NK-92 treated with Interleukin-12 subunit alpha and Interleukin-12 subunit beta, amount 100 ng/mL, for 24 hours (cell line): ENCODE data around the gene HOXA3.
A peak's percentile ranks its signal among the peaks of the same experiment; 100 is the strongest.

Experiments used
- DNase-seq: peaks from one replicate; lab custom pipeline; 2025; lab: John Stamatoyannopoulos, UW

The HOXA3 gene

DNA sequence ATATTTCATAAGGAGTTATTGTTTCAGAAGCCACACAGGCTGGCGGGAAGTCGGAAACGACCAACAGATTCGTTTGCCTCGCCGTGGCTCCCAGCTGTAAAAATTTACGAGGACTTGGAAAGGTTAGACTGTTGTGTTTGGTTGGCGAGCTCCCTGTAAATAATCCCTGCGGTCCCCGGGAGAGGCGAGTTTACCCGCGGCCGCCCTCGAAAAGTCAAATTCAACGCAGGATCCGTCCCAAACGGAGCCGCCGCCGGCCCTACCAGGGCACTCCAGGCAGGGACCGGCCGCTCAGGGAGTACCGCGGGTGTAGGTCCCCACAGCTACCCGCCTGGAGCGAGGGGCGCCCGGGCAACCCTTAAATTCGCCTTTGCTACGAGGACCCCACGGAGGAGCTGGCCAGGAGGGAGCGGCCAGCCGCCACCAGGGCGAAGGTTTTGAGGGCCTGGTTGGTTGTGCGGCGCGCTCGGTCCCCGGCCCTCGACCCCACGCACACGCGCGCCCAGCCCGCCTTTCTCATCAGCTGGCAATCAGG lies 13.7 kb upstream of the HOXA3 start:
- DNase-seq: no peak

DNA sequence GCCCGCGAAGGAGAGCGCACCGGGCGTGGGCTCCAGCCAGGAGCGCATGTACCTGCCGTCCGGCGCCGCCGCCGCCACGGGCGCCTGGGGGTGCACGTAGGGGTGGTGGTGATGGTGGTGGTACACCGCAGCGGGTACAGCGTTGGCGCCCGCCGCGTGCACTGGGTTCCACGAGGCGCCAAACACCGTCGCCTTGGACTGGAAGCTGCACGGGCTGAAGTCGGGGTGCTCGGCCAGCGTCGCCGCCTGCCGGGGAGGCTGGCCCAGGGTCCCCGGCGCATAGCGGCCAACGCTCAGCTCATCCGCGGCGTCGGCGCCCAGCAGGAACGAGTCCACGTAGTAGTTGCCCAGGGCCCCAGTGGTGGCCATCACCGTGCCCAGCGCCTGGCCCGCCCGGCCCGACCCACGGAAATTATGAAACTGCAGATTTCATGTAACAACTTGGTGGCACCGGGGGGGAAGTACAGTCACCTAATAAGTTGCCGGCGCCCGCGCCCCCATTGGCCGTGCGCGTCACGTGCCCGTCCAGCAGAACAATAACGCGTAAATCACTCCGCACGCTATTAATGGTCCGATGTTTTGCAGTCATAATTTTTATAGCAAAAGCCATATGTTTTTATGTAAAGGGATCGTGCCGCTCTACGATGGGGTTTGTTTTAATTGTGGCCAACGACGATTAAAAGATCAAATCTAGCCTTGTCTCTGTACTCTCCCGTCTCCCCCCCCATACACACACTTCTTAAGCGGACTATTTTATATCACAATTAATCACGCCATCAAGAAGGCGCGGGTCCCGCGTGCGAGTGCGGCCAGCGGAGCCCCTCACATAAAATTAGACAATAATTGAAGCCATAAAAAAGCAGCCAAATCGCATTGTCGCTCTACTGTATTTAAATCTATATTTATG lies 13.0 kb upstream of the HOXA3 start, which contains the start of gene HOXA9:
TSS of gene HOXA9 (minus strand) at position 449 of the 907 bp plus-strand sequence. CDS start at position 369, 80 bp downstream.
- DNase-seq: peak; percentile 79

DNA sequence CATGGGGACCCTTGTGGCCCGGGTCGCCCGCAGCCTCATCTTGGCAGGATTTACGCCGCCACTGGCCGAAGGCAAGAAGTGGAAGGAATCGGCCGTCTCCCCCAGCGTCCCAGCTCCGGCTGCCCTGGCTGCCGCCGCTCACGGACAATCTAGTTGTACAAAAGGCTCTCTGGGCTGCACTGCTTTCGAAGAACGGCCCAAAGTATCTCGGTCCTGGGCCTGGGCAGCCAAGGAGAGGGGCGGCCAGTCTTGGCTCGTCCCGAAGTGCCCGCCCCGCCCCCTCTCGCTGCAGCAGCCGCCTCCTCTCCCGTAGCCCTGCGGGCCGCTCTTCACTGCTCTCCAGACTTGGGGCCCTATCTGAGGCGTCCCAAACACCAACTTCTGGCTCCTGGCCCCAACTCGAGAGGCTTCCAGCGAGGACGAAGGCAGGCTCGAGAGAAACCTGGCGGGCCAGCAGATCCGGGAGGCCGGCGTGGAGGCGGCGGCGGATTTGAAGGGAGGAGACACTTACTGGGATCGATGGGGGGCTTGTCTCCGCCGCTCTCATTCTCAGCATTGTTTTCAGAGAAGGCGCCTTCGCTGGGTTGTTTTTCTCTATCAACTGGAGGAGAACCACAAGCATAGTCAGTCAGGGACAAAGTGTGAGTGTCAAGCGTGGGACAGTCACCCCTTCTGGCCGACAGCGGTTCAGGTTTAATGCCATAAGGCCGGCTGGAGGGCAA lies 12.1 kb upstream of the HOXA3 start:
- DNase-seq: peak; percentile 21

DNA sequence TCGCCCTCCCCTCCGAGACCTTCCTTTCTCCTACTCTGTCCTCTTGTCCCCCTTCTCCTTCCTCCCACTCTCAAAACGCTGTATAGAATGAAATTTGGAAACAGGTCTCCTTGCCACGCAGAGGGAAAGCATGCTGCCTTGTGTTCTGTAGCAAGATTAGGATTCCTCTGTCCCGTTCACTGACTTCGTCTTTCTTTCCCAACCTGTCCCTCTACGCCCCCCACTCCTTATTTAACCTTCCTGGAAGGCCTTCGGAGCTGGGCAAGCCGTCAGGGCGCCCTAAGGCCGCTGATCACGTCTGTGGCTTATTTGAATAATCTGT lies 11.6 kb upstream of the HOXA3 start:
- no peak for DNase-seq

DNA sequence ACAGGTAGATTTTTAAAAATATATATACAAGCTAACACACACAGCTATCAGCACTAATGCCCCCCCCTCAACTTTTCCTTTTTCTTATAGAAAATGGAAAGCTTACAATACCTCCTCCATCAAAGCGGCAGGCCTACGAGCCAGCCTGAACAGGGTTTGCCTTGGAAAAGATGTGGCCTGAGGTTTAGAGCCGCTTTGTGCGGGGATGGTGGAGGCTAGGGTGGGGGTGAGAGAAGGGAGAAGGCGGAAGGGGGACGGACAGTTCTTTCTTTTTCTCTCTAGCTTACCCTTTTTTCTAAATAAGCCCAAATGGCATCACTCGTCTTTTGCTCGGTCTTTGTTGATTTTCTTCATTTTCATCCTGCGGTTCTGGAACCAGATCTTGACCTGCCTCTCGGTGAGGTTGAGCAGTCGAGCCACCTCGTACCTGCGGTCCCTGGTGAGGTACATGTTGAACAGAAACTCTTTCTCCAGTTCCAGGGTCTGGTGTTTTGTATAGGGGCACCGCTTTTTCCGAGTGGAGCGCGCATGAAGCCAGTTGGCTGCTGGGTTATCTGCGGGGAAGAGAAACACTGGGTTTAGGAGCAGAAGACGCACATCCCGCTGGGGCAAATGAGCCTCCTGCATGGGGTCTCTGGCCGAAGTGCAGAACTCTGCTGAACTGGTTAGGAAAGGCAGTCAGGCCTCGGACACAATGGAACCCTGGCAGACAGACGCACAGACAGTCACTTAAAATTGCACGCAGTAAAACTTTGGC lies 11.1 kb upstream of the HOXA3 start:
- DNase-seq: no peak

DNA sequence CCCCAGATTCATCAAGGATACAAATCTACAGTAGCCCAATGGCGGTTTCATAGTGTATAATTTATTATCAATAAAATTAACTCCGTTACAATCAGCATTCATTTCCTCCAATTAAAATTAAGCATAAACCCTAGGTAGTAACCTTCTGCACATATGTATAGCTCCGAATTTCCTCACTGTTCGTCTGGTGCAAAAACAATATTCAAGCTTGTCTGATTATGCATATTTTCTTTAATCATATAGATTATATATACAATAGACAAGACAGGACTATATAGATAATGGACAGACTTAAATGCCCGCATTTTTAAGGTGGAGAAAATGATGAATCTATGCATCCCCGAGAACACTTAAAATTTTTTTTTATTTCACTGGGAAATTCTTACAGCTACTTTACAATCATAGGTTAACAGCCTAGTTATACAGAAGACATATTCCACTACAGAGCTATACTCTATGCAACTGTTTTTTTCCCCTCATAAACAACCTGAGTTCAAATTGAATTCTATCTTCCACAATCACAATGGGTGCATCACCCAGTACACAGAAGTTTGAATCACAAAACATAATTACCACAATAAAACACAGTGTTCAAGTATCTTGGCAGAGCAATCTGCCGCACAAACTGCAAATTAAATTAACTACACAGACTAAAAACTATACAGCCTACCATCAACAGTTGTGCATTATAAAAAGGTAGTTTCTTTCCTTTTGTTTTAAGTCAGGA lies 10.3 kb upstream of the HOXA3 start:
- no peak for DNase-seq

DNA sequence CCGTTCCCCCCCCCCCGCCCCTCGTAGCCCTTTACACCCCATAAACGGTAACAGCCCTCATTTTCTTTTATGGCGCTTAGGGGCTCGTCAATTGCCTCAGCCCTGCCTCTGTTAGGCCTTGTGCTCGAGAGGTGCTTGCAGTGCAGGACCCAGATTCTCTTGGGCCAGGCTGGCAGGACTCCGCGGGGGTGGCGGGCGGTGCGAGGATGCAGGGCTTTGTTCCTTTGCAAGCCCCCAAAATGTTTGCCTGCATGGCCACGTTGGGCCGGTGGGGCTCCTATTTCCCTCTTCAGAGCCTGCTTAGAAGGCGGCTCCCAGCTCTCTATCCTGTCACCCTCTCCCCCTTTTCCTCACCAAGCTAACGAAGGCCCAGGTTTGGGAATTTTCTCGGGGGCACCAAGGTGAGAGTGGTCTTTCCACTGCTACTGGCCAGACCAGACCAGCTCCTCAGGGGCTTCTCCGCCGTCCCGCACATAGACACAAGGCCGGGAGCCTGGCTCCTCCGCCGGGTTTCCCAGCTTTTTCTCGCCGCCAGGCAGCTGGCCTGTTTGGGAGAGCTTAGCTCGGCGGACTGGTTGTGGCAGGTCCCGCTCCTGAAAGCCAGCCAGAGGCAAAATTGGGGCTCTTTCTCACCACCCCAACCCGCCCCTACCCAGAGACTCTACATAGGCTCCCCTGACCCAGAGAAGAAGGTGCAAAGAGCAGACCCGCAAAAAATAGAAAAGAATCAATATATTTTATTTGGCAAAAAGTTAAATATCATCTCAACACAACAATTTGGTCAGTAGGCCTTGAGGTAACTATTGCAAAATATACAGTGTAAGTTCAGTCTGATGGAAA lies 9.6 kb upstream of the HOXA3 start:
- no peak for DNase-seq

DNA sequence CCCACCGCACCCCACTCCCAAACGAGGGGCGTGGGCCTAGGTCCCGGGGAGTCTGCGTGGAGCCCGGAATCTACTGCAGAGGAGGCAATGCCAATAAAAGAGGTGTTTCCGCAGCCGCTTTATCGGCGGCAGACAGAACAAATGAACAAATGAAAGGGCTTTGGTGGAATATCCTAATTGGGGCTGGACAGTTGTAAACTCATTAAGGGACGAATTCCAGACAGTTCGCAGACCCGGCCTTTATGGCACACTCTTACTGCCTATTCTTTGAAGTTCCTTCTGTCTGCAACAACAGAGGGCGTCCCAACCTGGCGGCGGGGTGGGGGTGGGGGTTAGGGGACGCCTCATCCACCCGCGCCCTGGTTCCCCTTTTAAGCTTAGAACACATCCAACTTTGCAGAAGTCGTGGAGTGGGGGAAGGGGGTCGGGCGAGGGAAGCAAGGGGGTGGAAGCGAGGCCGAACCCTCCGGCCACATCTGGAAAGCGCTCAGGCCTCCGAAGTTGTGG lies 8.9 kb upstream of the HOXA3 start:
- no peak for DNase-seq

DNA sequence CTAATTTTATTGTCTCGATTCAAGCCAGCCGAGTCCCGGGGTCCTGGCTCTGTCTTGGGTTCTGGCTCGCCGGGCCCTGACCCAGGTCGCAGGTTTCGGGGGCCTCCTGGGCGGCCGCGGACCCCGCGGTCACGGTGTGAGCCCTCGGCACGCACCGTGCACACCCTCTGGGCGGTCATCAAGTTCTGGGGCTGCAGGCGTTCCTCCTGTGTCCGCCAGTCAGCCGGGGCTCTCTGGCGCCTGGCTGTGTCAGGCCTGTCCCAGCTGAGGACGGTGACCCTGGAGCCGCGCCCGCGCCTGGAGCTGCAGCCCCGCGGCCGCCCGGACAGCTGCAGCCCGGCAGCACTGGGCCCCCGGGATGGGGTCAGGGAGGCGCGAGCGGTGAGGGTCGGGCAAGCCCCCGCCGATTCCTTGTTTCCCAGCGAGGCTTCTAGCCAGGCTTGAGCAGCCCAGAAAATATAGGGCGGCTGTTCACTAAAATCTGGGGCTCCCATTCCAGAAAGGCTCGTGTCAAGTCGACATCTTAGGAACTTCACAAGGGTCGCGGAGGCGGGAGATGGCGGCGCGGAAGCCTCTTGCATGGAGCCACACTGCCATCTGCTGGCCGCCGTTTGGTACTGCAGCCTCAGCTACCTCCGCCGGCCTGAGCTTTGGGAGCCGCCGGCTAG lies 8.3 kb upstream of the HOXA3 start:
- peak; percentile 73 for DNase-seq

DNA sequence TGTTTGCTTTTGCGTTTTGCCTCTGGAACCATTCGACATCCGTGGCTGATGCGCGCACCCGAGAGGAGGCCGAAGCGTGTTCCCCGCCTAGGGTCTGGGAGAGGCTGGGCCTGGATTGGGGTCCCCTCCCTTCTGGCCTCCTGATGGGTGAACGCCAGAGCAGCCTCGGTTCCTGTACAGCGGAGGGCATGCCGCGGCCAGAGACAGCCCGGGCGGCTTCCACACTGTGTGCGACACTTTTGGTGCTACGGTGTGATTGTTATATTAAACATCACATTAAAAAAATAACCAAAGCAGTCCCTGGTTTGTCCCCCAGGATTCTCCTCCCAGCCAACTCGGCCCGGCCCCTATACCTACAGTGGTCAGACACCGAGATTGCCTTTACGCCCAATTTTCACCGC lies 7.8 kb upstream of the HOXA3 start:
- no peak for DNase-seq

DNA sequence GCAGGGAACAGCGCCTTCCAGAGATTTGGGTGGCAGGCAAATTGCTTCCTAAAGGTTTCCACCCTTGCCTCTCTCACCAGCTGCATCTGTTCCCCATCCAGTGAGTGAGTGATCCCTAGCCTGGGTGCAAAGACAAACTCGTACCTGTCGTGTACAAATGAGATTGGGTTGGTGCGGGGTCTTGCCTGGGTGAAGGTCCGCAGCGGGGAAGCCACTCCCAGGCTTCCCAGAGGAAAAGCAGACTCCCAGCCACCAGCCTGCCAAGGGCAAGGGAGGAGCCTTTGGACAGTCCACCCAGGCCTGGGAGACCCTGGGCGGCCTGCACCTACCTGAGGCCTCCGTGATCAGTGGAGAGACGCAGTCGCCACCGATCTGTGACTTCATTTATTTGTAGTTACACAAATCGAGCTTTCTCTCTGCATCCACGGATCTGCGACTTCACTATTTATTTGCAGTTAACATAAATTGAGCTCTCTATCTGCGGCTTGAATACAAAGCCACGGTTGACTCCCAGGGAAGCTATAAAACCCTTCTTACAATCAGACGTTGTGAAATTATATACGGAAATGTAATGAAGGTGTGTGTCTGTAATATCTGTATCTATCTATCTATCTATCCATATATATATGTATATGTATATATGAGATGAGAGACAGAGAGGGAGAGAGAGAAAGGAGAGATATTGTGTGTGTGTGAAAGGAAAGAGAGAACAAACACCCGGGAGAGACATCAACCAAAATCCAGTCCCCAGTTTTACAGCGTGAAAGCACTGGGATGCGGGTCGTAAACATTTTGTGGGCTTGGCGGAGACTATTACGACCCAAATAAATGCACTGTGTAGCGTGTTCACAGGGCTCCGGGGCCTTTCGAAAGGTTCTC lies 7.1 kb upstream of the HOXA3 start:
- DNase-seq: no peak

DNA sequence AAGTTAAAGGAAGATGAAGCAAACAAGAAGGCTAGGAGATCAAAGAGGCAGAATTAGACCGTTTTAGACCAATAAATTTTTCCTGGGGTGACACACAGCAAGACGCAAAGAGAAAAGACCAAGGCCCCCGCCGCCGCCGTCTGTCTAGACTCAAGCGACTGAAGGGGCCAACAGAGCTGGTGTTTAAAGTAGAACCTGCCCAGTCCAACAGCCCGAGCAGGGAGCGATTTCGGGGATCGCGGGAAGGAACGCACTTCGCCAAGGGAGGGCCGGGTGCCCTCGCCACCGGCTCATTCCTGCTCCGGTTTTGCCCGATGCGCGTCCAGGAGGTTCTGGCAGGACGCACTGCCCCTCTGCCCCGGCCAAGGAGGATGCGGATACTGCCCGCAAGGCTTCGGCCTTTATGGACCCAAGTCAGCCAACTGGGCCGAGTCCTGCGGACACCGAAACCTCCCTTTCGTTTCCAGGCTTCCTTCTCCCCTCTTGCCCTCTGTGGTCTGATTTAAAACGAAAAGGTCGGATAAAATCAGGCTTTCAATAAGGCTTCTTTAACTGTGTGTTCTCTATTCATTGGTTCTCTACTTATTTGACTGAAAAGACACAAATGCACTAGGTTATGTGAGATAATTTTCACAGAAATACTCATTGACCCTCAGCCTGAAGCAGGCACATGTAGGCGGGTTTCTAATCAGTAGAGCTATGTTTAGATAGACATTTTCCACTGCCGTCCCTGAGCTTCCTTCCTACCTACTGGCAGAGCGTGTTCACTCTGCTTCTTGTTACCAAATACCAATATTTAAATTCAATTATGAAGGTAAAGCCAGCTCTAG lies 6.3 kb upstream of the HOXA3 start:
- DNase-seq: no peak

DNA sequence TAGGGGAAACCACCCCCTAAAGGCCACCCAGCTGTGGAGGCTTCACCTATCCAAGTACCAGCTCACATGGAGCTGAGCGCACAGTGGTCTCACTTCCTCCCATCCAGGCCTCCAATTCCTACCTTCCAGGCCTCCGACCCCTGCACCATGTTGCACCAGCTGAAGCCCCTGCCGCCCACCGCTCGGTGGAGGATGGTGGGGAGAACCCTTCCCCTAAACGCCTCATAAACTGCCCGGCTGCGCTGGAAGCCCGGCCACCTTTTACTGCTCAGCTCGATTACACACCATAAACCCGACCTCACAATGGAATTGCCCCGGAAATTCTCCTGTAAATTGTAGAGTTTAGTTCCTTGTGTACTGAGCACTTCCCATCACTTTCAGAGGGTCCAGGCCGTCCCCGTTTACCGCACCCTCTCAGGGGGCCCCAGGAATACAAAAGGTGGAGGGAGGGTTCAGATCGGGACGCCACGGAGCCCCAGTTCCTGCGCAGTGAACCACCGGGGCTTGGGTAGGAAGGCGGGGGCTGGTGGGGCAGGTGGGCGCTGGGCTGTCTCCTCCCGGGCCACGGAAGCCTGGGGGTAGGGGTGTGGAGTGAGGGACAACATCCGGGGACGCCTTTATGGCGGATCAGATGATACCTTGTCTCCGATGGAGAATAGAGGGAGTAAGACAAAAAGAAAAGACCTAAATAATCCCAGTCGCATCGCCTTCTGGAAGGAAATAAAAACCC lies 5.5 kb upstream of the HOXA3 start:
- DNase-seq: no peak

DNA sequence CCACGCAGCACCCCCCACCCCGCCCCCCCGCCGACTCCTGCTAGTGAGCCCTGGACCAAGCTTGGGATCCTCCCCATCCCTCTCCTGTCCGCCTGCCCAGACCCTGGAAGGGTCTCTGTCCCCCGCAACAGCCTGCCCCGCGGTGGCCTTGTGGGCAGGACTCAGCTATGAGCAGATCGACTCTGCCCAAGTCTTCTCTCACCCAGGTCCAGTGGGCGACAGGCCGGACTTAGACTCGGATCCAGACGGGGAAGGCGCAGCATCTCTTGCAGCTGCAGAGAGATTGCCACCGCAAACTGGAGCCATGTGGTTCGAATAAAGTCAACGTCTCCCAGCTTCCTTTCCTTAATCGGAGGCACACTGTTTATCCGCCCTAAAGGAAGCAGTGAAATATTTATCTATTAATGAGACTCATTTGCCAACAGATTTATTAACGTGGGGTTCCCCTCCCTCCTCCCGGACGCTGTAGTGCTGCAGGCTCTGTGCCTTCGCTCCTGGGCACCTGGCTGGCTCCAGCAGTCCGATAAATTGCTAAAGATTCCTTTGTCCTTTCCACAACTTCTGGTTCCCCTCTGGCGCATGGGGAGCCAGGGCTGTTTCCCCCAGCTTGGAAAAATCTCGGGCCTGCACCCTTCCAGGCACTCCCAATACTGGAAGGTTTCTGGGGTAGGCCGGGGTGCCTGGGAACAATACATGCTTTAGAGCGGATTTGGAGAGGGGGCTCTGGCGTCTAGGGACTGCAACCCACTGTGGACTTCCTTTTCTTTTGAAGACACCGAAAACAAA lies 4.7 kb upstream of the HOXA3 start:
- no peak for DNase-seq

DNA sequence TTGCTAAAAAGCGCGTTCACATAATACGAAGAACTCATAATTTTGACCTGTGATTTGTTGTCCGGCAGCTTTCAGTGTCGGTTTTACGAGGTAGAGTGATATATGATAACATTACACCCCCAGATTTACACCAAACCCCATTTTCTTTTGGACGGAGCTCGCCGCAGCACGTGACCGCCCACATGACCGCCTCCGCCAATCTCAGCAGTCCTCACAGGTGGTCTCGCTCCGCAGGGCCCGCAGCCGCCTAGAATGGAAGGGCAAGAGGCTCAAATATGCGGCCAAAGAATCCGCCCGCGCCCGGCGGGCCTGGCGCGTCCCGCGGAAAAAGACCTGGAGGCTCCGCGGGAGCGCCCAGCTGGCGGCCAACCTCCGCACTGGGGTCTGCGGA lies 4.1 kb upstream of the HOXA3 start, which contains the start of gene HOXA7:
TSS of gene HOXA7 (minus strand) at position 168 of the 391 bp plus-strand sequence. CDS start at position 38, 130 bp downstream.
- peak; percentile 65 for DNase-seq

DNA sequence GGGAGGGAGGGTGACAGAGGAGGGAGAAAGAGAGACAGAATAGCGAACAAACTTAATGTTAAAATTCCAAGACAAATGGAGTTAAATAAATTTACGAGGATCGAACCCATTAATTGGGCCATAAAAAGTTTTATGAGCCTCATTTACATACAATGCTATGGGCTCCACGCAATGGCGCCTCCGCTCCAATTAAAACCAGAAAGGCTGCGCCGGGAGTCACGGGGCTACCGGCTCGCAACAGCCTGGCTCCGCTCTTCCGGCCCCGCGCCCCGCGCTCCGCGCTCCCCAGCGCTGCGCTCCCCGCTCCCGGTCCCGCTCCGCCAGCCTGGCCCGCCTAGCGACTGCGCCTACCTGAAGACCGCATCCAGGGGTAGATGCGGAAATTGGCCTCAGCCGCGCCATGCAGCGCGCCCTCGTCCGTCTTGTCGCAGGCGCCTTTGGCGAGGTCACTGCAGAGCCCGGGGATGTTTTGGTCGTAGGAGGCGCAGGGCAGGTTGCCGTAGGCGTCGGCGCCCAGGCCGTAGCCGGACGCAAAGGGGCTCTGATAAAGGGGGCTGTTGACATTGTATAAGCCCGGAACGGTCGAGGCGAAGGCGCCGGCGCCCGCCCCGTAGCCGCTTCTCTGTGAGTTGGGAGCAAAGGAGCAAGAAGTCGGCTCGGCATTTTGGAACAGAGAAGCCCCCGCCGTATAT lies 3.6 kb upstream of the HOXA3 start:
- peak; percentile 47 for DNase-seq
